ENCODE results near the gene TBX2.

DNA sequence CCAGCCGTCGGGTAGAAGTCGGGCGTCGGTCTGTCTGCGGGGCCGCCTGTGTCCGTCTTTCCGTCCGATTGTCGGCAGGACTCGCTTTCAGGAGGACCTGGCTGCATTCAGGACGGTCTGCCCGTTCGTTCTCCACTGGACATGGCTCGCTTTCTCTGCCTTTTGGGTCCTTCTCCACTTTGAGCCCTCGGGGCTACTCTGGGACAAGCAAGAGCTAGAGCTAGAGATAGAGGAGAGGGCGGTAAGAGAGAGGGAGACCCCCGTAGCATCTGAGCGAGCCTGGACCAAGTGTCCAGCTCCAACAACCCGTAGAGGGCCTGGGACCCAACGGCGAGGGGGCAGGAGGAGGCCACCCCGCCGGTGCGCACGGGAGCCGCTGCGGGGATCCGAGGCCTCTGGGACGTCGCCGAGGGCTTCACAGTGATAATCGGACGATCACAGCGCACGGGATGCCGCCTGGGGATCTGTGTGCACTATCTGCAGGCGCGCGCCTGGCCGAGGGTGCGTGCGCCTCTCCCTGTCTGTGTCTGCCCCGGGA is 57.1 kb downstream of the TBX2 start:
- TF ChIP-seq, protein P1, sequence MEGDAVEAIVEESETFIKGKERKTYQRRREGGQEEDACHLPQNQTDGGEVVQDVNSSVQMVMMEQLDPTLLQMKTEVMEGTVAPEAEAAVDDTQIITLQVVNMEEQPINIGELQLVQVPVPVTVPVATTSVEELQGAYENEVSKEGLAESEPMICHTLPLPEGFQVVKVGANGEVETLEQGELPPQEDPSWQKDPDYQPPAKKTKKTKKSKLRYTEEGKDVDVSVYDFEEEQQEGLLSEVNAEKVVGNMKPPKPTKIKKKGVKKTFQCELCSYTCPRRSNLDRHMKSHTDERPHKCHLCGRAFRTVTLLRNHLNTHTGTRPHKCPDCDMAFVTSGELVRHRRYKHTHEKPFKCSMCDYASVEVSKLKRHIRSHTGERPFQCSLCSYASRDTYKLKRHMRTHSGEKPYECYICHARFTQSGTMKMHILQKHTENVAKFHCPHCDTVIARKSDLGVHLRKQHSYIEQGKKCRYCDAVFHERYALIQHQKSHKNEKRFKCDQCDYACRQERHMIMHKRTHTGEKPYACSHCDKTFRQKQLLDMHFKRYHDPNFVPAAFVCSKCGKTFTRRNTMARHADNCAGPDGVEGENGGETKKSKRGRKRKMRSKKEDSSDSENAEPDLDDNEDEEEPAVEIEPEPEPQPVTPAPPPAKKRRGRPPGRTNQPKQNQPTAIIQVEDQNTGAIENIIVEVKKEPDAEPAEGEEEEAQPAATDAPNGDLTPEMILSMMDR (IDR thresholded peaks at IDR 0.05; ENCODE audit: low read depth, low read length, poor library complexity, severe bottlenecking), result no peak
- TF ChIP-seq EZH2phosphoT487 (IDR thresholded peaks at IDR 0.05; ENCODE audit: borderline replicate concordance, low read length), result no peak
